K562 (cell line): ENCODE data around the gene SYNPR. TPM values are rescaled to one million over a fixed set of nuclear protein-coding genes. Genes with fewer than 3 reads are reported as not detected.

Source experiments
- ATAC-seq: fragments of 200-7000 bp; cut with Tn5 transposase; 3 replicates; pipeline ENCODE4 v1.9.1; 2020; ENCODE audit warnings: moderate library complexity
- BruUV-seq: library from RNA; stranded (reverse); fragments of 400-500 nt; replicated peaks from 2 replicates; lab custom pipeline; 2021; lab: Mats Ljungman, UMichigan
- CTCF ChIA-PET: fragments of 300-600 bp; formaldehyde crosslinking; extraction: SDS; loops from one replicate; lab custom pipeline; 2021; ENCODE audit warnings: low intra/inter-chr PET ratio; lab: Yijun Ruan, JAX
- POLR2A ChIA-PET: fragments of 300-600, 350-650 bp; sonication (Branson Sonifier 250); formaldehyde crosslinking; extraction: SDS; loops from one replicate; lab custom pipeline; 2021; ENCODE audit warnings: antibody characterized with exemption, inconsistent platforms; lab: Yijun Ruan, JAX
- DNase-seq, 4 experiments: peaks; one replicate each; pipeline versions ENCODE4 v3.0.0 to v3.0.0-alpha.2; 2011 to 2018; ENCODE audit warnings: low spot score in 3 of 4, mixed read lengths in 3 of 4; ENCODE audit errors: extremely low read depth in 1 of 4
- FAIRE-seq: peaks from 2 replicates; lab custom pipeline; 2011; peaks lifted over from hg19 to GRCh38; lab: Jason Lieb, UNC
- H2AFZ ChIP-seq: 2 replicates; pipeline ENCODE4 v1.6.0; 2011; ENCODE audit warnings: low read depth, low read length, control low read depth, inconsistent platforms
- H3K27ac ChIP-seq: fragments of 200-600 bp; 3 replicates; pipeline ENCODE4 v1.8.0; 2011; ENCODE audit warnings: low read depth, mild to moderate bottlenecking, control low read depth, inconsistent platforms, low read length, moderate library complexity, mixed read lengths; ENCODE audit errors: extremely low read depth
- H3K27me3 ChIP-seq, 2 experiments: fragments of 300-600 bp in 1 of 2; 2 replicates in 1 of 2; 3 replicates in 1 of 2; pipeline versions ENCODE4 v1.6.0 to v1.8.0; 2011; ENCODE audit warnings: inconsistent platforms in 2 of 2, low read length in 2 of 2, mild to moderate bottlenecking in 1 of 2, mixed read lengths in 1 of 2, moderate library complexity in 1 of 2; ENCODE audit not compliant: control insufficient read depth in 2 of 2, insufficient read depth in 2 of 2
- H3K36me3 ChIP-seq: fragments of 300-600 bp; 3 replicates; pipeline ENCODE4 v1.8.0; 2011; ENCODE audit warnings: mild to moderate bottlenecking, low read length, inconsistent platforms; ENCODE audit not compliant: control insufficient read depth, insufficient read depth
- H3K4me1 ChIP-seq, 2 experiments: fragments of 200-600 bp in 1 of 2; replicated peaks in 1 of 2; 2 replicates in 1 of 2; 3 replicates in 1 of 2; pipeline versions ENCODE4 v1.5.1 to v1.8.0; 2011; ENCODE audit warnings: inconsistent platforms in 2 of 2, low read length in 2 of 2, mild to moderate bottlenecking in 1 of 2, mixed read lengths in 1 of 2, moderate library complexity in 1 of 2; ENCODE audit not compliant: control insufficient read depth in 2 of 2, insufficient read depth in 2 of 2
- H3K4me2 ChIP-seq: 2 replicates; pipeline ENCODE4 v1.6.1; 2011; ENCODE audit warnings: low read length, control low read depth, inconsistent platforms, mixed read lengths; ENCODE audit not compliant: insufficient read depth
- H3K4me3 ChIP-seq: fragments of 200-600 bp; sonication (generic), shearing (Covaris generic); 2 replicates; pipeline ENCODE4 v1.5.1; 2016; ENCODE audit warnings: control low read depth, inconsistent platforms
- H3K79me2 ChIP-seq: fragments of 200-600 bp; 3 replicates; pipeline ENCODE4 v1.8.0; 2011; ENCODE audit warnings: low read length, inconsistent platforms; ENCODE audit not compliant: control insufficient read depth, insufficient read depth
- H3K9ac ChIP-seq, 2 experiments: 2 replicates each; pipeline versions ENCODE4 v1.6.0 to v1.6.1; 2011; ENCODE audit warnings: low read depth in 2 of 2, low read length in 2 of 2, control low read depth in 1 of 2, inconsistent platforms in 1 of 2, mild to moderate bottlenecking in 1 of 2, mixed read lengths in 1 of 2; ENCODE audit not compliant: insufficient read depth in 1 of 2
- H3K9me1 ChIP-seq: one replicate; pipeline ENCODE4 v1.6.0; 2011; ENCODE audit warnings: inconsistent platforms, mild to moderate bottlenecking, low read length, moderate library complexity; ENCODE audit not compliant: control insufficient read depth, insufficient read depth
- H3K9me3 ChIP-seq: replicated peaks from 2 replicates; pipeline ENCODE4 v1.5.1; 2011; ENCODE audit warnings: low read depth, low read length, inconsistent platforms; ENCODE audit not compliant: control insufficient read depth, insufficient read depth
- H4K20me1 ChIP-seq: replicated peaks from 2 replicates; pipeline ENCODE4 v1.6.1; 2011; ENCODE audit warnings: low read length, inconsistent platforms, mixed read lengths; ENCODE audit not compliant: control insufficient read depth, insufficient read depth
- ASH1L ChIP-seq: fragments of 450-650 bp; IDR thresholded peaks from 2 replicates; pipeline ENCODE4 v1.6.1; 2018; ENCODE audit warnings: borderline replicate concordance, mild to moderate bottlenecking, low read depth; ENCODE audit not compliant: partially characterized antibody
- HMG20A ChIP-seq: fragments of 450-650 bp; formaldehyde crosslinking; conservative IDR thresholded peaks from 2 replicates; pipeline ENCODE4 v1.4.0; 2020; ENCODE audit warnings: mild to moderate bottlenecking, mixed read lengths
- KLF13 ChIP-seq: fragments of 450-650 bp; IDR thresholded peaks from 2 replicates; pipeline ENCODE4 v1.6.1; 2016; ENCODE audit warnings: missing genetic modification characterization, low read depth, mild to moderate bottlenecking, missing compliant biosample characterization, moderate library complexity, borderline replicate concordance
- RBM14 ChIP-seq: fragments of 200-400 bp; formaldehyde crosslinking; IDR thresholded peaks from 2 replicates; pipeline ENCODE4 v1.6.1; 2018; ENCODE audit warnings: low read depth, mild to moderate bottlenecking, low read length, moderate library complexity, borderline replicate concordance; ENCODE audit not compliant: insufficient read depth
- SIRT6 ChIP-seq: IDR thresholded peaks from one replicate; pipeline ENCODE4 v1.6.1; 2012; ENCODE audit warnings: low read depth, mild to moderate bottlenecking, control low read depth, inconsistent platforms, low read length, moderate library complexity
- THRB ChIP-seq: fragments of 450-650 bp; formaldehyde crosslinking; conservative IDR thresholded peaks from 2 replicates; pipeline ENCODE4 v1.4.0; 2022; ENCODE audit warnings: mild to moderate bottlenecking, missing genetic modification characterization
- ZBTB1 ChIP-seq: sonication (generic); formaldehyde crosslinking; IDR thresholded peaks from 2 replicates; pipeline ENCODE4 v1.8.1; 2023; ENCODE audit warnings: missing genetic modification reagents, low read depth, mild to moderate bottlenecking, borderline replicate concordance
- WGBS: fragments of 100-300 bp; shearing (Covaris generic); methylation state at CpG from one replicate; pipeline ENCODE4 v1.1.6; 2016; ENCODE audit warnings: low coverage, mixed read lengths; ENCODE audit not compliant: insufficient coverage; ENCODE audit errors: missing lambda C conversion rate; 5-methylcytosine and 5-hydroxymethylcytosine counted together
- in situ Hi-C: fragments of 300-500 bp; cut with MboI; formaldehyde crosslinking; loops from 4 replicates; pipeline ENCODE4 v1.15.0; 2018; ENCODE audit warnings: inconsistent platforms, mixed read lengths
- intact Hi-C: fragments of 100-400 bp; cut with micrococcal nuclease; formaldehyde crosslinking; loops from 2 replicates; pipeline ENCODE4 v1.14.2; 2022
- polyA plus RNA-seq, 8 experiments: library from polyadenylated mRNA; depleted of rRNA in 4 of 8; stranded (reverse) in 5 of 8; unstranded in 3 of 8; fragments of >200 nt; fragmentation: Nextera tagmentation in 2 of 8; fragmentation: Illumina TruSeq in 1 of 8; extraction: Ambion mirVana in 2 of 8; extraction: Trizol in 1 of 8; gene quantifications; 2 replicates each; pipeline versions ENCODE4 v1.2.1 to v1.2.3, GENCODE V29; 2011 to 2014; ENCODE audit warnings: inconsistent platforms in 1 of 8, missing spikeins in 1 of 8
- total RNA-seq, 7 experiments: library from RNA; depleted of rRNA in 6 of 7; stranded (reverse); fragments of >200 nt in 6 of 7; fragmentation: Illumina TruSeq in 2 of 7; extraction: Trizol in 2 of 7; gene quantifications; 2 replicates each; pipeline versions ENCODE4 v1.2.1 to v1.2.3, GENCODE V29; 2011 to 2021; ENCODE audit warnings: low replicate concordance in 1 of 7

The SYNPR gene
- total and polyA plus RNA-seq, 9 of the 15 experiments (the other 6 are each of a cell fraction or from before 2014, with no cell fraction given), result not detected

GRCh38 chr3:63514678-63515077, 236.6 kb downstream of the SYNPR start:
- BruUV-seq, result no TSS peak
- Histone ChIP-seq H4K20me1 (no peaks in the 10 kb centered on the region), H3K9me3 (no peaks in the 10 kb centered on the region), H3K9me1 (no peaks in the 10 kb centered on the region), H3K4me1 (no peaks in the 10 kb centered on the region), H3K79me2 (no peaks in the 10 kb centered on the region), H3K36me3 (no peaks in the 10 kb centered on the region), H3K4me3 (no peak overlapping the region), H3K27me3 (no peaks in the 10 kb centered on the region), H3K27ac (no peak overlapping the region), H3K9ac (no peak overlapping the region), H3K4me2 (no peak overlapping the region), H2AFZ (no peak overlapping the region)
- ChIA-PET CTCF (no interaction called here), POLR2A (no interaction called here)
- in situ Hi-C loops (no loop called here), intact Hi-C loops (no loop called here)
- DNase-seq, result no peak
- no peak for ATAC-seq
- no peak for TF ChIP-seq SIRT6
- TF ChIP-seq KLF13 (tag), result no peak
- TF ChIP-seq ZBTB1 (CRISPR knock-in tag), result no peak
- TF ChIP-seq HMG20A, result no peak
- no peak for TF ChIP-seq THRB (CRISPR knock-in tag)
- no peak for TF ChIP-seq RBM14
- TF ChIP-seq ASH1L, result no peak
- WGBS, result 0% methylated on average over 4 of the region's 4 CpGs
- no peak for FAIRE-seq
